Suprapubic skin (tissue), 4 donors: ENCODE measurements around the gene LDHD. TPM values are rescaled to one million over a fixed set of nuclear protein-coding genes. Genes with fewer than 3 reads are reported as not detected.

Source experiments
- DNase-seq, 2 donors: peaks; one replicate each; pipeline ENCODE4 v3.0.0-alpha.2; 2019; ENCODE audit warnings: low spot score in 2 of 2
- H3K27ac ChIP-seq: fragments of 200-600 bp; sonication (generic); one replicate; pipeline ENCODE4 v1.5.1; 2019
- H3K27me3 ChIP-seq: fragments of 200-600 bp; sonication (generic); one replicate; pipeline ENCODE4 v1.5.1; 2019
- H3K36me3 ChIP-seq: fragments of 200-600 bp; sonication (generic); one replicate; pipeline ENCODE4 v1.5.1; 2019
- H3K4me1 ChIP-seq: fragments of 200-600 bp; sonication (generic); one replicate; pipeline ENCODE4 v1.5.1; 2019
- H3K4me3 ChIP-seq: fragments of 200-600 bp; sonication (generic); one replicate; pipeline ENCODE4 v1.5.1; 2019; ENCODE audit warnings: mild to moderate bottlenecking
- H3K9me3 ChIP-seq: fragments of 200-600 bp; sonication (generic); one replicate; pipeline ENCODE4 v1.5.1; 2019
- CTCF ChIP-seq, 2 donors: fragments of 200-600 bp in 1 of 2; fragments of 450-650 bp in 1 of 2; sonication (generic) in 1 of 2; IDR thresholded peaks; one replicate each; pipeline ENCODE4 v1.5.1; 2016 to 2019; ENCODE audit warnings: antibody characterized with exemption in 2 of 2, mild to moderate bottlenecking in 1 of 2, moderate library complexity in 1 of 2
- EP300 ChIP-seq: sonication (generic); formaldehyde crosslinking; IDR thresholded peaks from one replicate; pipeline ENCODE4 v1.6.1; 2017; ENCODE audit warnings: antibody characterized with exemption
- POLR2A ChIP-seq, 2 donors: fragments of 450-650 bp; IDR thresholded peaks; one replicate each; pipeline ENCODE4 v1.6.1; 2017; ENCODE audit warnings: antibody characterized with exemption in 2 of 2, mild to moderate bottlenecking in 2 of 2, moderate library complexity in 2 of 2
- POLR2AphosphoS5 ChIP-seq, 3 donors: sonication (generic); formaldehyde crosslinking; IDR thresholded peaks; one replicate each; pipeline ENCODE4 v1.6.1; 2017; ENCODE audit warnings: antibody characterized with exemption in 3 of 3
- WGBS: methylation state at CpG from one replicate; pipeline ENCODE4 v1.1.5; 2018; 5-methylcytosine and 5-hydroxymethylcytosine counted together
- total RNA-seq, 4 donors: library from RNA; depleted of rRNA; stranded (reverse); fragments of >200 nt; gene quantifications; one replicate each; pipeline ENCODE4 v1.1.0, GENCODE V29; 2016

Gene LDHD
- total RNA-seq, 4 donors from 2014 or later: 10.7 to 19.2 (median 14.0) TPM

GRCh38 chr16:75063549-75064088 lies 53.0 kb downstream of the LDHD start:
- TF ChIP-seq EP300 (no peak), POLR2A (IDR thresholded peaks at IDR 0.05) (no peak), CTCF (IDR thresholded peaks at IDR 0.05) (no peak), POLR2AphosphoS5 (IDR thresholded peaks at IDR 0.05) (no peak)
- WGBS: 91% methylated on average over 8 of the region's 8 CpGs
- Histone ChIP-seq H3K4me3 (no peak overlapping the region), H3K36me3 (no peaks in the 10 kb centered on the region), H3K27ac (no peak overlapping the region), H3K4me1 (peaks cover 27% of the 10 kb centered on the region), H3K27me3 (no peaks in the 10 kb centered on the region), H3K9me3 (no peaks in the 10 kb centered on the region)
- DNase-seq: no peak

- DNase-seq: no peak
- H3K4me3 ChIP-seq: no peak overlapping the region
- peak overlapping the region; percentile 24 for H3K27ac ChIP-seq
- H3K36me3 ChIP-seq: no peaks in the 10 kb centered on the region
- TF ChIP-seq EP300 (no peak), POLR2A (IDR thresholded peaks at IDR 0.05) (no peak), POLR2AphosphoS5 (IDR thresholded peaks at IDR 0.05) (no peak), CTCF (IDR thresholded peaks at IDR 0.05) (no peak)
- 75% methylated on average over 9 of the region's 9 CpGs for WGBS
- H3K27me3 ChIP-seq: no peaks in the 10 kb centered on the region
- no peaks in the 10 kb centered on the region for H3K9me3 ChIP-seq
- peaks cover 27% of the 10 kb centered on the region for H3K4me1 ChIP-seq
Observed at GRCh38 chr16:75062976-75063346, 53.6 kb downstream of the LDHD start.

- TF ChIP-seq POLR2AphosphoS5 (IDR thresholded peaks at IDR 0.05) (no peak), CTCF (IDR thresholded peaks at IDR 0.05) (no peak), EP300 (no peak), POLR2A (IDR thresholded peaks at IDR 0.05) (no peak)
- Histone ChIP-seq H3K27ac (peak overlapping the region; percentile 24), H3K36me3 (no peaks in the 10 kb centered on the region), H3K4me1 (peaks cover 27% of the 10 kb centered on the region), H3K4me3 (no peak overlapping the region), H3K27me3 (no peaks in the 10 kb centered on the region), H3K9me3 (no peaks in the 10 kb centered on the region)
- no peak for DNase-seq
- 74% methylated on average over 22 of the region's 22 CpGs for WGBS
Observed at GRCh38 chr16:75062135-75062975, 54.2 kb downstream of the LDHD start.

Other genes starting within 250 kb of the LDHD start
- 100 to 1,000 TPM in 1 of 4 donors, 10 to 100 TPM in 3; 26.2 to 153 (median 59.1) TPM for gene WDR59, start 131.7 kb downstream of the LDHD start, total RNA-seq
- gene ZNRF1, start 117.8 kb downstream of the LDHD start, total RNA-seq: 10 to 100 TPM; 13.0 to 16.7 (median 15.8) TPM
- gene ZFP1, start 31.7 kb upstream of the LDHD start, total RNA-seq: 1 to 10 TPM; 4.4 to 8.7 (median 6.8) TPM
- not detected for gene CTRB2, start 90.4 kb upstream of the LDHD start, total RNA-seq
- not detected for gene CTRB1, start 102.2 kb upstream of the LDHD start, total RNA-seq
- 10 to 100 TPM; 26.5 to 39.2 (median 30.9) TPM for gene BCAR1, start 134.8 kb upstream of the LDHD start, total RNA-seq